ENCODE data around the gene RAI2.

DNA sequence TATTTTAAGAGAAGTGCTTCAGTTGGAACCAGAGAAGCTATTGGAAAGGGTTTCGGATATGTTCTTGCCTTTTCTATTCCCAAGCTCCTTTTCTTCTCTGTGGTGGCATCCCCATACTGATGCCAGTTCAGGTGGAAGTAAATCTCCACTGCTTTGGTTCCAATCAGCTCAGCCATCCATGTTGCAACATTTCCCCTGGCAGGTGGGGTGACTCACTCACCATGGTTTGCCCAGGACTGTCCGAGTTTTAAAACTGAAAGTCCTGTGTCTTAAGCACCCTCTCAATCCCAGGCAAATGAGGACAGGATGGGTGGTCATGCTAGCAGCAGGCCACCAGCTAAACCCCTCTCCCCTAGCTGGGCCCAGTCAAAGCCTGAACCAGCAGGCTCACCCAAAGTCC lies 15.1 kb downstream of the RAI2 start:
- TF ChIP-seq EP300 (IDR thresholded peaks at IDR 0.05), result no peak
- TF ChIP-seq, protein P1, sequence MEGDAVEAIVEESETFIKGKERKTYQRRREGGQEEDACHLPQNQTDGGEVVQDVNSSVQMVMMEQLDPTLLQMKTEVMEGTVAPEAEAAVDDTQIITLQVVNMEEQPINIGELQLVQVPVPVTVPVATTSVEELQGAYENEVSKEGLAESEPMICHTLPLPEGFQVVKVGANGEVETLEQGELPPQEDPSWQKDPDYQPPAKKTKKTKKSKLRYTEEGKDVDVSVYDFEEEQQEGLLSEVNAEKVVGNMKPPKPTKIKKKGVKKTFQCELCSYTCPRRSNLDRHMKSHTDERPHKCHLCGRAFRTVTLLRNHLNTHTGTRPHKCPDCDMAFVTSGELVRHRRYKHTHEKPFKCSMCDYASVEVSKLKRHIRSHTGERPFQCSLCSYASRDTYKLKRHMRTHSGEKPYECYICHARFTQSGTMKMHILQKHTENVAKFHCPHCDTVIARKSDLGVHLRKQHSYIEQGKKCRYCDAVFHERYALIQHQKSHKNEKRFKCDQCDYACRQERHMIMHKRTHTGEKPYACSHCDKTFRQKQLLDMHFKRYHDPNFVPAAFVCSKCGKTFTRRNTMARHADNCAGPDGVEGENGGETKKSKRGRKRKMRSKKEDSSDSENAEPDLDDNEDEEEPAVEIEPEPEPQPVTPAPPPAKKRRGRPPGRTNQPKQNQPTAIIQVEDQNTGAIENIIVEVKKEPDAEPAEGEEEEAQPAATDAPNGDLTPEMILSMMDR (IDR thresholded peaks at IDR 0.05), result no peak
